IMR-90 (cell line): ENCODE measurements around the gene COL2A1. TPM values are rescaled to one million over a fixed set of nuclear protein-coding genes. Genes with fewer than 3 reads are reported as not detected.

Source experiments
- ATAC-seq: fragments of 200-7000 bp; cut with Tn5 transposase; 2 replicates; pipeline ENCODE4 v1.9.1; 2020; ENCODE audit warnings: low read depth, mild to moderate bottlenecking, moderate library complexity
- BruUV-seq: library from RNA; stranded (reverse); fragments of 400-500 nt; replicated peaks from 2 replicates; lab custom pipeline; 2021; lab: Mats Ljungman, UMichigan
- CTCF ChIA-PET: fragments of 300-600 bp; formaldehyde crosslinking; extraction: SDS; loops from one replicate; lab custom pipeline; 2021; ENCODE audit warnings: antibody characterized with exemption; lab: Yijun Ruan, JAX
- POLR2A ChIA-PET: fragments of 300-600 bp; sonication (Branson Sonifier 250); formaldehyde crosslinking; loops from one replicate; lab custom pipeline; 2022; ENCODE audit warnings: antibody characterized with exemption; ENCODE audit not compliant: unreplicated experiment; lab: Charles Lee
- DNase-seq: peaks from one replicate; pipeline ENCODE4 v3.0.0; 2013
- H2AFZ ChIP-seq: replicated peaks from 2 replicates; pipeline ENCODE3; 2013; ENCODE audit warnings: low read length, mild to moderate bottlenecking; ENCODE audit not compliant: poor library complexity
- H2AK5ac ChIP-seq: 2 replicates; pipeline ENCODE4 v1.6.1; 2013; ENCODE audit warnings: low read depth, low read length, inconsistent platforms
- H2AK9ac ChIP-seq: replicated peaks from 2 replicates; pipeline ENCODE3; 2013; ENCODE audit warnings: mild to moderate bottlenecking, low read depth, low read length, moderate library complexity; ENCODE audit not compliant: poor library complexity
- H2BK120ac ChIP-seq: 2 replicates; pipeline ENCODE4 v1.6.1; 2013; ENCODE audit warnings: low read depth, low read length, inconsistent platforms
- H2BK15ac ChIP-seq: 3 replicates; pipeline ENCODE4 v1.6.1; 2013; ENCODE audit warnings: low read depth, low read length, inconsistent platforms
- H2BK20ac ChIP-seq: 2 replicates; pipeline ENCODE4 v1.6.1; 2013; ENCODE audit warnings: low read depth, mild to moderate bottlenecking, inconsistent platforms, low read length, moderate library complexity
- H2BK5ac ChIP-seq: 2 replicates; pipeline ENCODE4 v1.6.1; 2013; ENCODE audit warnings: mild to moderate bottlenecking, low read depth, low read length, inconsistent platforms; ENCODE audit not compliant: poor library complexity, severe bottlenecking
- H3K14ac ChIP-seq: replicated peaks from 2 replicates; pipeline ENCODE4 v1.6.1; 2013; ENCODE audit warnings: low read depth, low read length, inconsistent platforms
- H3K18ac ChIP-seq: 2 replicates; pipeline ENCODE4 v1.6.1; 2013; ENCODE audit warnings: low read depth, low read length, control low read depth
- H3K23ac ChIP-seq: 2 replicates; pipeline ENCODE4 v1.6.1; 2013; ENCODE audit warnings: low read depth, low read length, inconsistent platforms
- H3K27ac ChIP-seq: 2 replicates; pipeline ENCODE4 v1.5.1; 2013; ENCODE audit warnings: mild to moderate bottlenecking, control low read depth, low read length; ENCODE audit not compliant: insufficient read depth
- H3K27me3 ChIP-seq: 2 replicates; pipeline ENCODE4 v1.6.1; 2013; ENCODE audit warnings: low read length; ENCODE audit not compliant: control insufficient read depth, insufficient read depth
- H3K36me3 ChIP-seq: 2 replicates; pipeline ENCODE4 v1.6.1; 2013; ENCODE audit warnings: low read length, mixed read lengths; ENCODE audit not compliant: control insufficient read depth, insufficient read depth
- H3K4ac ChIP-seq: 2 replicates; pipeline ENCODE4 v1.6.1; 2013; ENCODE audit warnings: low read depth, low read length, inconsistent platforms
- H3K4me1 ChIP-seq: 2 replicates; pipeline ENCODE4 v1.6.1; 2013; ENCODE audit warnings: low read length, mixed read lengths; ENCODE audit not compliant: control insufficient read depth, insufficient read depth
- H3K4me2 ChIP-seq: 2 replicates; pipeline ENCODE4 v1.6.1; 2013; ENCODE audit warnings: low read depth, mild to moderate bottlenecking, control low read depth, low read length, moderate library complexity
- H3K4me3 ChIP-seq: 2 replicates; pipeline ENCODE4 v1.5.1; 2013; ENCODE audit warnings: low read depth, mild to moderate bottlenecking, control low read depth, low read length, moderate library complexity; ENCODE audit not compliant: insufficient read depth
- H3K56ac ChIP-seq: 2 replicates; pipeline ENCODE4 v1.6.1; 2013; ENCODE audit warnings: low read length, inconsistent platforms; ENCODE audit not compliant: insufficient read depth; ENCODE audit errors: extremely low read depth
- H3K79me1 ChIP-seq, 2 experiments: 2 replicates each; pipeline ENCODE4 v1.6.1; 2013; ENCODE audit warnings: low read length in 2 of 2, inconsistent platforms in 1 of 2, low read depth in 1 of 2
- H3K9ac ChIP-seq: 2 replicates; pipeline ENCODE4 v1.6.1; 2013; ENCODE audit warnings: low read depth, low read length, control low read depth
- H3K9me1 ChIP-seq: 2 replicates; pipeline ENCODE4 v1.6.1; 2013; ENCODE audit warnings: low read length, inconsistent platforms; ENCODE audit not compliant: insufficient read depth
- H3K9me3 ChIP-seq: 2 replicates; pipeline ENCODE4 v1.6.1; 2013; ENCODE audit warnings: low read length; ENCODE audit not compliant: control insufficient read depth, insufficient read depth
- H4K20me1 ChIP-seq: 2 replicates; pipeline ENCODE4 v1.6.1; 2013; ENCODE audit warnings: low read length, inconsistent platforms; ENCODE audit not compliant: insufficient read depth
- H4K5ac ChIP-seq: 2 replicates; pipeline ENCODE4 v1.6.1; 2013; ENCODE audit warnings: mild to moderate bottlenecking, low read depth, low read length, control low read depth
- H4K8ac ChIP-seq, 2 experiments: 2 replicates each; pipeline ENCODE4 v1.6.1; 2013; ENCODE audit warnings: low read depth in 2 of 2, low read length in 2 of 2, control low read depth in 1 of 2, inconsistent platforms in 1 of 2
- H4K91ac ChIP-seq: 2 replicates; pipeline ENCODE4 v1.6.1; 2013; ENCODE audit warnings: low read depth, low read length, inconsistent platforms; ENCODE audit not compliant: insufficient read depth
- BHLHE40 ChIP-seq: fragments of 150-350 bp; IDR thresholded peaks from 2 replicates; pipeline ENCODE4 v1.6.1; 2016; ENCODE audit warnings: mild to moderate bottlenecking, low read depth, low read length
- CEBPB ChIP-seq: IDR thresholded peaks from 2 replicates; pipeline ENCODE4 v1.6.1; 2012; ENCODE audit warnings: low read depth, low read length, improper control_type of control experiment
- MAFK ChIP-seq: IDR thresholded peaks from 2 replicates; pipeline ENCODE4 v1.6.1; 2012; ENCODE audit warnings: low read depth, low read length, improper control_type of control experiment
- MAZ ChIP-seq: IDR thresholded peaks from 2 replicates; pipeline ENCODE4 v1.6.1; 2012; ENCODE audit warnings: low read depth, mild to moderate bottlenecking, low read length, improper control_type of control experiment, moderate library complexity, borderline replicate concordance
- MXI1 ChIP-seq: IDR thresholded peaks from 2 replicates; pipeline ENCODE4 v1.6.1; 2012; ENCODE audit warnings: low read depth, mild to moderate bottlenecking, low read length, moderate library complexity, borderline replicate concordance
- NFE2L2 ChIP-seq: fragments of 150-350 bp; IDR thresholded peaks from 2 replicates; pipeline ENCODE4 v1.6.1; 2016; ENCODE audit warnings: low read depth, mild to moderate bottlenecking, low read length
- POLR2A ChIP-seq: IDR thresholded peaks from 2 replicates; pipeline ENCODE4 v1.6.1; 2012; ENCODE audit warnings: mild to moderate bottlenecking, low read depth, low read length
- RCOR1 ChIP-seq: IDR thresholded peaks from 2 replicates; pipeline ENCODE4 v1.6.1; 2012; ENCODE audit warnings: mild to moderate bottlenecking, low read length, improper control_type of control experiment; ENCODE audit not compliant: insufficient replicate concordance
- SMC3 ChIP-seq: fragments of 150-350 bp; IDR thresholded peaks from 2 replicates; pipeline ENCODE4 v1.6.1; 2016; ENCODE audit warnings: low read depth, mild to moderate bottlenecking, antibody characterized with exemption, low read length, moderate library complexity
- WGBS, 2 experiments: methylation state at CpG; one replicate each; pipeline versions ENCODE4 v1.1.5 to v1.1.7; 2013; ENCODE audit warnings: missing lambda C conversion rate in 2 of 2; ENCODE audit not compliant: insufficient read length in 1 of 2; ENCODE audit errors: extremely low coverage in 2 of 2; 5-methylcytosine and 5-hydroxymethylcytosine counted together
- dilution Hi-C: fragments of 300-500 bp; cut with HindIII; formaldehyde crosslinking; loops from one replicate; pipeline ENCODE4 v1.14.3; 2018; ENCODE audit warnings: low sequenced_read_pairs; ENCODE audit not compliant: unreplicated experiment
- in situ Hi-C: fragments of 300-500 bp; cut with MboI; formaldehyde crosslinking; loops from 3 replicates; pipeline ENCODE4 v1.14.3; 2019; ENCODE audit warnings: low sequenced_read_pairs, inconsistent platforms, mixed read lengths
- intact Hi-C: fragments of 100-400 bp; cut with micrococcal nuclease; formaldehyde crosslinking; loops from 2 replicates; pipeline ENCODE4 v1.10.0; 2022
- polyA plus RNA-seq, 3 experiments: library from polyadenylated mRNA; depleted of rRNA; stranded (reverse); fragments of >200 nt; gene quantifications; 2 replicates each; pipeline ENCODE4 v1.2.3, GENCODE V29; 2012; ENCODE audit warnings: low replicate concordance in 1 of 3
- total RNA-seq: library from RNA; depleted of rRNA; stranded (reverse); fragments of >200 nt; gene quantifications from 2 replicates; pipeline ENCODE4 v1.2.3, GENCODE V29; 2012
- TF ChIP-seq, protein P1 (sequence below): conservative IDR thresholded peaks from 2 replicates; pipeline ENCODE4 v1.5.1; 2012; ENCODE audit warnings: mild to moderate bottlenecking, low read depth, low read length, improper control_type of control experiment
- TF ChIP-seq, protein P2 (sequence below): fragments of 150-350 bp; IDR thresholded peaks from 2 replicates; pipeline ENCODE4 v1.6.1; 2017; ENCODE audit warnings: mild to moderate bottlenecking, antibody characterized with exemption, low read length, low read depth
- TF ChIP-seq, protein P3 (sequence below): fragments of 150-350 bp; IDR thresholded peaks from 2 replicates; pipeline ENCODE4 v1.6.1; 2016; ENCODE audit warnings: low read depth, mild to moderate bottlenecking, low read length, moderate library complexity, borderline replicate concordance

The COL2A1 gene
- total and polyA plus RNA-seq, 2 of the 4 experiments (the other 2 are of a cell fraction): 0.05 TPM; not detected in 1

DNA sequence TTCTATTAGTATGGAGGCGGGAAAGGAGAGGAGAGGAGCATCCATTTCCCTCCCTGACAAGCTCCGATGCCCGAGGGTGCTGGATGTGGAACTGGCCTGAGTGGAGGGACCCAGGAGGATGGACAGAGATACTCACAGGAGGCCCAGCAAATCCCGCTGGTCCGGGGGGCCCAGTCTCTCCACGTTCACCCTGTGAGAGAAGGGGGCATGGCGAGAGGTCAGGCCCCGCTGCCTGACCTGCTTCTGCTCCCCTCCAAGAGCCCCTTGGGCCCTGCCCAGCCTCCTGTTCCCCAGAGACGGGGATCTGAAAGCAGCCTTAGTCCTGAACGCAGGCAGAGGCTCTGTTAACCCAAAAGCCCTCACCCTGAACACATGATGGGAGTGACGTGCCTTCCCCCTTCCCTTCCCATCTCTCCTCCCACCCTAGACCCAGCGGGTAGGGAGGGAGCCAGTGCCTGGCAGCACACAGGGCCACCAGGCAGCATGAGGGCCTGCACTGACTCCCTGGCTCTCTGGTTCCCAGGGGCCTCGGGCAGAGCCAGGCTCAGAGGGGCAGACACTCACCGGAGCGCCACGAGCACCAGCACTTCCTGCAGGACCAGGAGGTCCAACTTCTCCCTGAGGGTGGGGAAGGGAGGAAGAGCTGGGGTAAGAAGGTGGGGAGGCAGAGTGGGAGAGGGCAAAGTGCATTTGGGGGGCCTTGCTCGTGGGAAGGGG, 23.3 kb downstream of the COL2A1 start (continued):
- TF ChIP-seq MAZ: no peak

DNA sequence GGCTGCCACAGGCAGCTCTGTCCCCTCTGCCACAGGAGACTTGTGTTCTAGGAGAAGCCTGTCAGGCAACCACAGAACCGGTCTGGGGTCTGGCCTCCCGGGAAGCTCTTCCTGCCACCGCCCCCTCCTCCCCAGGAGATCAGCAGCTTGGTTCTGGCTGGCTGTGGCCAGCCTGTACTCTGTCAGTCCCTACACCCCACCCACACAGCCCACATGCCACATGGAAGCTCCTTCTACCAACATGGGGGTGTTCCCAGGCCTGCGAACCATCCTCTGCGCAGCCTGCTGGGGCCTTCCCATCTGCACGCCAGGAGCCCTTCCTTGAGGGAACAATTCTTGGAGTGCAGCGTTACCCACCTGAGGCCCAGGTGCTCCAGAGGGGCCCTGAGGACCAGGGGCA, 24.1 kb downstream of the COL2A1 start:
- H3K14ac ChIP-seq: no peak overlapping the region
- H3K9ac ChIP-seq: no peak overlapping the region
- ATAC-seq: no peak
- in situ Hi-C loops: no loop called here
- H3K18ac ChIP-seq: no peak overlapping the region
- no peak overlapping the region for H3K56ac ChIP-seq
- H2BK5ac ChIP-seq: no peak overlapping the region
- no peak overlapping the region for H2BK15ac ChIP-seq
- CTCF ChIA-PET: interaction anchor here (0.8 kb wide), 1 partner anchor 9 kb away, joined by 3 read pairs; no protein-coding TSS in a partner anchor
- no TSS peak for BruUV-seq
- H2AK9ac ChIP-seq: no peak overlapping the region
- H3K4me2 ChIP-seq: no peak overlapping the region
- no peak overlapping the region for H3K4me3 ChIP-seq
- H2BK120ac ChIP-seq: no peak overlapping the region
- no peak overlapping the region for H2AFZ ChIP-seq
- no peak for TF ChIP-seq RCOR1
- TF ChIP-seq, protein P1, sequence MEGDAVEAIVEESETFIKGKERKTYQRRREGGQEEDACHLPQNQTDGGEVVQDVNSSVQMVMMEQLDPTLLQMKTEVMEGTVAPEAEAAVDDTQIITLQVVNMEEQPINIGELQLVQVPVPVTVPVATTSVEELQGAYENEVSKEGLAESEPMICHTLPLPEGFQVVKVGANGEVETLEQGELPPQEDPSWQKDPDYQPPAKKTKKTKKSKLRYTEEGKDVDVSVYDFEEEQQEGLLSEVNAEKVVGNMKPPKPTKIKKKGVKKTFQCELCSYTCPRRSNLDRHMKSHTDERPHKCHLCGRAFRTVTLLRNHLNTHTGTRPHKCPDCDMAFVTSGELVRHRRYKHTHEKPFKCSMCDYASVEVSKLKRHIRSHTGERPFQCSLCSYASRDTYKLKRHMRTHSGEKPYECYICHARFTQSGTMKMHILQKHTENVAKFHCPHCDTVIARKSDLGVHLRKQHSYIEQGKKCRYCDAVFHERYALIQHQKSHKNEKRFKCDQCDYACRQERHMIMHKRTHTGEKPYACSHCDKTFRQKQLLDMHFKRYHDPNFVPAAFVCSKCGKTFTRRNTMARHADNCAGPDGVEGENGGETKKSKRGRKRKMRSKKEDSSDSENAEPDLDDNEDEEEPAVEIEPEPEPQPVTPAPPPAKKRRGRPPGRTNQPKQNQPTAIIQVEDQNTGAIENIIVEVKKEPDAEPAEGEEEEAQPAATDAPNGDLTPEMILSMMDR: no peak
- TF ChIP-seq CEBPB: no peak
- TF ChIP-seq MAZ: no peak
- TF ChIP-seq, protein P2, sequence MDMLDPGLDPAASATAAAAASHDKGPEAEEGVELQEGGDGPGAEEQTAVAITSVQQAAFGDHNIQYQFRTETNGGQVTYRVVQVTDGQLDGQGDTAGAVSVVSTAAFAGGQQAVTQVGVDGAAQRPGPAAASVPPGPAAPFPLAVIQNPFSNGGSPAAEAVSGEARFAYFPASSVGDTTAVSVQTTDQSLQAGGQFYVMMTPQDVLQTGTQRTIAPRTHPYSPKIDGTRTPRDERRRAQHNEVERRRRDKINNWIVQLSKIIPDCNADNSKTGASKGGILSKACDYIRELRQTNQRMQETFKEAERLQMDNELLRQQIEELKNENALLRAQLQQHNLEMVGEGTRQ: no peak
- no peak for TF ChIP-seq MAFK
- no peak for TF ChIP-seq POLR2A
- TF ChIP-seq, protein P3, sequence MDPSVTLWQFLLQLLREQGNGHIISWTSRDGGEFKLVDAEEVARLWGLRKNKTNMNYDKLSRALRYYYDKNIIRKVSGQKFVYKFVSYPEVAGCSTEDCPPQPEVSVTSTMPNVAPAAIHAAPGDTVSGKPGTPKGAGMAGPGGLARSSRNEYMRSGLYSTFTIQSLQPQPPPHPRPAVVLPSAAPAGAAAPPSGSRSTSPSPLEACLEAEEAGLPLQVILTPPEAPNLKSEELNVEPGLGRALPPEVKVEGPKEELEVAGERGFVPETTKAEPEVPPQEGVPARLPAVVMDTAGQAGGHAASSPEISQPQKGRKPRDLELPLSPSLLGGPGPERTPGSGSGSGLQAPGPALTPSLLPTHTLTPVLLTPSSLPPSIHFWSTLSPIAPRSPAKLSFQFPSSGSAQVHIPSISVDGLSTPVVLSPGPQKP: no peak
- TF ChIP-seq MXI1: no peak
- TF ChIP-seq SMC3: no peak
- TF ChIP-seq NFE2L2: no peak
- no peak for TF ChIP-seq BHLHE40
- intact Hi-C loops: no loop called here
- no peaks in the 10 kb centered on the region for H3K79me1 ChIP-seq
- H4K8ac ChIP-seq: no peak overlapping the region
- DNase-seq: no peak
- H3K9me1 ChIP-seq: no peaks in the 10 kb centered on the region
- H3K9me3 ChIP-seq: no peaks in the 10 kb centered on the region
- no peak overlapping the region for H2BK20ac ChIP-seq
- no peak overlapping the region for H4K91ac ChIP-seq
- dilution Hi-C loops: no loop called here
- H3K27me3 ChIP-seq: peaks cover 49% of the 10 kb centered on the region
- no peak overlapping the region for H3K23ac ChIP-seq
- POLR2A ChIA-PET: interaction anchor here (0.6 kb wide), 1 partner anchor 86 kb away, joined by 7 read pairs; no protein-coding TSS in a partner anchor
- WGBS, 2 experiments: 83% methylated on average over 2 of the region's 7 CpGs; no CpG with 5 or more reads in 1 of the 2 experiments
- H4K20me1 ChIP-seq: no peaks in the 10 kb centered on the region
- no peak overlapping the region for H3K4ac ChIP-seq
- no peaks in the 10 kb centered on the region for H3K4me1 ChIP-seq
- no peak overlapping the region for H4K5ac ChIP-seq
- no peaks in the 10 kb centered on the region for H3K36me3 ChIP-seq
- H2AK5ac ChIP-seq: no peak overlapping the region
- H3K27ac ChIP-seq: no peak overlapping the region
